ENCODE measurements around the gene WSCD2.

DNA sequence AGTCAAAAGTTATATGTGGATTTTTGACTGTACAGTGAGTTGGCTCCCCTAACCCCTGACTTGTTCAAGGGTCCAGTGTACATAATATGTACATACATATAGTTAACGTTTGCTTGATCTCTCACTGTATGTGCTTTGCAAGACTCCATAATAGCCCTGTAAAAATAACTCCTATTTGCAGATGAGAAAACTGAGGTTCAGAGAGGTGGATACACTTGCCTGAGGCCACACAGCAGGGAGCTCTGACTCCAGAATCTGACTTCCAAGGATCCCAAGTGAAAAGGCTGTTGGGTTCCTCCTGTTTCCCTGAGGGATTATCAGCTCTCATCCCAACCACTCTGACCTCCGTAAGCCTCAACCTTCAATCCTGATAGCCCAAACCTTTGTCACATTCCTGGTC, 168.3 kb downstream of the WSCD2 start:
- TF ChIP-seq, protein P1, sequence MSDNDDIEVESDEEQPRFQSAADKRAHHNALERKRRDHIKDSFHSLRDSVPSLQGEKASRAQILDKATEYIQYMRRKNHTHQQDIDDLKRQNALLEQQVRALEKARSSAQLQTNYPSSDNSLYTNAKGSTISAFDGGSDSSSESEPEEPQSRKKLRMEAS (IDR thresholded peaks at IDR 0.05; ENCODE audit: insufficient read depth, insufficient read length): no peak
- TF ChIP-seq POLR2A (IDR thresholded peaks at IDR 0.05; ENCODE audit: low read depth, low read length) (no peak), POLR2AphosphoS5 (IDR thresholded peaks at IDR 0.05; ENCODE audit: insufficient read depth, low read depth, low read length) (no peak), GATA2 (IDR thresholded peaks at IDR 0.05; ENCODE audit: insufficient read depth, insufficient read length, low read depth, low read length) (no peak), JUN (IDR thresholded peaks at IDR 0.05; ENCODE audit: borderline replicate concordance, insufficient read depth, insufficient read length, low read depth) (no peak), EZH2 (IDR thresholded peaks at IDR 0.05; ENCODE audit: borderline replicate concordance, low read depth, low read length, severe bottlenecking) (no peak)
- TF ChIP-seq, protein P2, sequence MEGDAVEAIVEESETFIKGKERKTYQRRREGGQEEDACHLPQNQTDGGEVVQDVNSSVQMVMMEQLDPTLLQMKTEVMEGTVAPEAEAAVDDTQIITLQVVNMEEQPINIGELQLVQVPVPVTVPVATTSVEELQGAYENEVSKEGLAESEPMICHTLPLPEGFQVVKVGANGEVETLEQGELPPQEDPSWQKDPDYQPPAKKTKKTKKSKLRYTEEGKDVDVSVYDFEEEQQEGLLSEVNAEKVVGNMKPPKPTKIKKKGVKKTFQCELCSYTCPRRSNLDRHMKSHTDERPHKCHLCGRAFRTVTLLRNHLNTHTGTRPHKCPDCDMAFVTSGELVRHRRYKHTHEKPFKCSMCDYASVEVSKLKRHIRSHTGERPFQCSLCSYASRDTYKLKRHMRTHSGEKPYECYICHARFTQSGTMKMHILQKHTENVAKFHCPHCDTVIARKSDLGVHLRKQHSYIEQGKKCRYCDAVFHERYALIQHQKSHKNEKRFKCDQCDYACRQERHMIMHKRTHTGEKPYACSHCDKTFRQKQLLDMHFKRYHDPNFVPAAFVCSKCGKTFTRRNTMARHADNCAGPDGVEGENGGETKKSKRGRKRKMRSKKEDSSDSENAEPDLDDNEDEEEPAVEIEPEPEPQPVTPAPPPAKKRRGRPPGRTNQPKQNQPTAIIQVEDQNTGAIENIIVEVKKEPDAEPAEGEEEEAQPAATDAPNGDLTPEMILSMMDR (IDR thresholded peaks at IDR 0.05; ENCODE audit: extremely low read depth in 1 of 2, insufficient read depth in 1 of 2, low read depth in 1 of 2, low read length in 2 of 2): no peak
